Measurements from ENCODE around the gene AMBRA1. TPM values are rescaled to one million over a fixed set of nuclear protein-coding genes. Genes with fewer than 3 reads are reported as not detected.

Gene AMBRA1
- total and polyA plus RNA-seq, 8 donors, result 4.6 to 59.4 (median 23.3) TPM

GRCh38 chr11:46582588-46582987 lies 11.2 kb downstream of the AMBRA1 start:
- H3K4me1 ChIP-seq, result peaks cover 0 to 49% (median 14%) of the 10 kb centered on the region in 4 donors
- H3K27ac ChIP-seq, result peak overlapping the region in 1 of 5 donors; percentile 7
- no peak for TF ChIP-seq POLR2AphosphoS5 (IDR thresholded peaks at IDR 0.05)
- TF ChIP-seq, protein P1, sequence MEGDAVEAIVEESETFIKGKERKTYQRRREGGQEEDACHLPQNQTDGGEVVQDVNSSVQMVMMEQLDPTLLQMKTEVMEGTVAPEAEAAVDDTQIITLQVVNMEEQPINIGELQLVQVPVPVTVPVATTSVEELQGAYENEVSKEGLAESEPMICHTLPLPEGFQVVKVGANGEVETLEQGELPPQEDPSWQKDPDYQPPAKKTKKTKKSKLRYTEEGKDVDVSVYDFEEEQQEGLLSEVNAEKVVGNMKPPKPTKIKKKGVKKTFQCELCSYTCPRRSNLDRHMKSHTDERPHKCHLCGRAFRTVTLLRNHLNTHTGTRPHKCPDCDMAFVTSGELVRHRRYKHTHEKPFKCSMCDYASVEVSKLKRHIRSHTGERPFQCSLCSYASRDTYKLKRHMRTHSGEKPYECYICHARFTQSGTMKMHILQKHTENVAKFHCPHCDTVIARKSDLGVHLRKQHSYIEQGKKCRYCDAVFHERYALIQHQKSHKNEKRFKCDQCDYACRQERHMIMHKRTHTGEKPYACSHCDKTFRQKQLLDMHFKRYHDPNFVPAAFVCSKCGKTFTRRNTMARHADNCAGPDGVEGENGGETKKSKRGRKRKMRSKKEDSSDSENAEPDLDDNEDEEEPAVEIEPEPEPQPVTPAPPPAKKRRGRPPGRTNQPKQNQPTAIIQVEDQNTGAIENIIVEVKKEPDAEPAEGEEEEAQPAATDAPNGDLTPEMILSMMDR (IDR thresholded peaks at IDR 0.05), result no peak
- no peak for TF ChIP-seq POLR2A (IDR thresholded peaks at IDR 0.05)
- TF ChIP-seq EP300 (IDR thresholded peaks at IDR 0.05), result no peak
- no peak for DNase-seq
- peaks cover 0 to 6% (median 0%) of the 10 kb centered on the region in 4 donors for H3K36me3 ChIP-seq
- intact Hi-C loops (cut with DNase I; ENCODE audit: low total_unique reads), result no loop called here
- no peak overlapping the region for H3K4me3 ChIP-seq
- 29 to 67% (median 49%) methylated on average over 5 of the region's 5 CpGs for WGBS, 5 donors
- no peaks in the 10 kb centered on the region for H3K9me3 ChIP-seq
- H3K27me3 ChIP-seq, result no peaks in the 10 kb centered on the region

- DNase-seq, result no peak
- peaks cover 0 to 58% (median 18%) of the 10 kb centered on the region in 4 donors for H3K4me1 ChIP-seq
- 93 to 100% (median 96%) methylated on average over 1 of the region's 1 CpG for WGBS, 5 donors
- peaks cover 0 to 6% (median 0%) of the 10 kb centered on the region in 4 donors for H3K36me3 ChIP-seq
- no peak for TF ChIP-seq POLR2AphosphoS5 (IDR thresholded peaks at IDR 0.05)
- TF ChIP-seq POLR2A (IDR thresholded peaks at IDR 0.05), result no peak
- no peak for TF ChIP-seq EP300 (IDR thresholded peaks at IDR 0.05)
- TF ChIP-seq, protein P1 (IDR thresholded peaks at IDR 0.05), result no peak
- no peak overlapping the region for H3K27ac ChIP-seq
- intact Hi-C loops (cut with DNase I; ENCODE audit: low total_unique reads), result no loop called here
- no peak overlapping the region for H3K4me3 ChIP-seq
- H3K9me3 ChIP-seq, result no peaks in the 10 kb centered on the region
- no peaks in the 10 kb centered on the region for H3K27me3 ChIP-seq
These were observed 16.8 kb downstream of the AMBRA1 start for GRCh38 chr11:46577058-46577457.

GRCh38 chr11:46574656-46575055 lies 19.2 kb downstream of the AMBRA1 start:
- no peaks in the 10 kb centered on the region for H3K27me3 ChIP-seq
- WGBS, 5 donors, result 10 to 24% (median 12%) methylated on average over 1 of the region's 1 CpG
- H3K4me1 ChIP-seq, result peaks cover 0 to 54% (median 25%) of the 10 kb centered on the region in 4 donors
- TF ChIP-seq POLR2AphosphoS5 (IDR thresholded peaks at IDR 0.05) (no peak), EP300 (IDR thresholded peaks at IDR 0.05) (no peak), POLR2A (IDR thresholded peaks at IDR 0.05) (no peak)
- TF ChIP-seq, protein P1 (IDR thresholded peaks at IDR 0.05), result no peak
- intact Hi-C loops (cut with DNase I; ENCODE audit: low total_unique reads), result no loop called here
- no peak overlapping the region for H3K4me3 ChIP-seq
- no peaks in the 10 kb centered on the region for H3K9me3 ChIP-seq
- H3K36me3 ChIP-seq, result peaks cover 0 to 6% (median 0%) of the 10 kb centered on the region in 4 donors
- no peak for DNase-seq
- H3K27ac ChIP-seq, result no peak overlapping the region

DNA sequence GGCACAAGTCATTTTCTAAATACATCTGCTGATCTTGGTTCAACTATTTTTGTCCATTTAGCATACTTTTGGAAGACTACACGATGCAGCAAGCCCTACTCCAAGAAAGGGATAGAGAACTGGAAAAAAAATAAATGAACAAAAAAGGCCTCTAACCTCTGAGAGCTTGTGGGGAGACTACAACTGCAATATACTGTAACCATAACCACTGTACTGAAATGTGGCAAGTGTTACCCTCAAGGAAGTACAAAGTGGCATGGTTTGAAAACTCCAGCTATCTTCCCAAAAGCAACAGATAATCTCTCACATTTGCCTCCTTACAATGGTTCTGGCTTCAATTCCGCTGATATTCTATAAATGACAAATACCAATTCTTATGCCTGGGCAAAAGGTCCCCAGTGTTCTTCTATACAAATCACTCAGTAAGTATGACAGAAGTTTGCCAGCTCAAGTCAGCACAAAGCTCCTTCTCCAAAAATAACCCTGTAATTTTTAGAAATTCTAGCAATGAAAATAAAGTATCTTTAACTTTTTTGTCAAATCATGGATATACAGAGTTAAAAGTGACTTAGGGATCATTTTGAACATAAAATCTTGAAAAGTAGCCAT lies 22.9 kb downstream of the AMBRA1 start:
- WGBS, 5 donors, result 48 to 60% (median 54%) methylated on average over 2 of the region's 2 CpGs
- H3K36me3 ChIP-seq, result no peaks in the 10 kb centered on the region
- intact Hi-C loops (cut with DNase I; ENCODE audit: low total_unique reads), result no loop called here

More for the DNA sequence above, 22.9 kb downstream of the AMBRA1 start:
- H3K4me3 ChIP-seq, result no peak overlapping the region
- H3K27ac ChIP-seq, result no peak overlapping the region
- H3K4me1 ChIP-seq, result peaks cover 0 to 32% (median 19%) of the 10 kb centered on the region in 4 donors
- H3K9me3 ChIP-seq, result no peaks in the 10 kb centered on the region
- H3K27me3 ChIP-seq, result no peaks in the 10 kb centered on the region
- no peak for DNase-seq
- no peak for TF ChIP-seq POLR2AphosphoS5 (IDR thresholded peaks at IDR 0.05)
- TF ChIP-seq, protein P1 (IDR thresholded peaks at IDR 0.05), result no peak
